Heart right ventricle (tissue), 16 donors: Measurements from ENCODE around the gene PSENEN. TPM values are rescaled to one million over a fixed set of nuclear protein-coding genes. Genes with fewer than 3 reads are reported as not detected.

ENCODE experiments used
- ATAC-seq, 8 donors: fragments of 200-7000 bp; cut with Tn5 transposase; one replicate each; pipeline ENCODE4 v1.9.1; 2020; ENCODE audit warnings: mild to moderate bottlenecking in 8 of 8, moderate library complexity in 8 of 8, moderate number of reproducible peaks in 1 of 8
- DNase-seq, 2 donors: peaks; one replicate each; pipeline ENCODE4 v3.0.0-alpha.2; 2020
- H3K27ac ChIP-seq, 10 donors: fragments of 200-600 bp; sonication (generic) in 2 of 10; one replicate each; pipeline versions ENCODE4 v1.5.0 to v1.8.0; 2020 to 2022; ENCODE audit warnings: mild to moderate bottlenecking in 3 of 10
- H3K27me3 ChIP-seq, 7 donors: fragments of 200-600 bp; one replicate each; pipeline ENCODE4 v1.8.0; 2021 to 2022; ENCODE audit warnings: mild to moderate bottlenecking in 2 of 7
- H3K36me3 ChIP-seq, 9 donors: fragments of 200-600 bp; sonication (generic) in 1 of 9; one replicate each; pipeline versions ENCODE4 v1.5.0 to v1.8.0; 2020 to 2022; ENCODE audit warnings: mild to moderate bottlenecking in 2 of 9
- H3K4me1 ChIP-seq, 9 donors: fragments of 200-600 bp; sonication (generic) in 1 of 9; one replicate each; pipeline versions ENCODE4 v1.5.0 to v1.8.0; 2020 to 2022; ENCODE audit warnings: mild to moderate bottlenecking in 4 of 9
- H3K4me3 ChIP-seq, 10 donors: fragments of 200-600 bp; sonication (generic) in 2 of 10; one replicate each; pipeline versions ENCODE4 v1.5.0 to v1.8.0; 2020 to 2022; ENCODE audit warnings: mild to moderate bottlenecking in 7 of 10, moderate library complexity in 2 of 10
- H3K9me3 ChIP-seq, 11 donors: fragments of 200-600 bp in 10 of 11; sonication (generic) in 2 of 11; one replicate each; pipeline versions ENCODE4 v1.5.0 to v1.8.0; 2013 to 2022; ENCODE audit warnings: mild to moderate bottlenecking in 2 of 11, control low read depth in 1 of 11, moderate library complexity in 1 of 11
- WGBS, 2 donors: extraction: QIAGEN DNeasy Blood & Tissue Kit; methylation state at CpG; one replicate each; pipeline ENCODE4 v1.1.7; 2013; ENCODE audit warnings: inconsistent platforms in 1 of 2; 5-methylcytosine and 5-hydroxymethylcytosine counted together
- intact Hi-C, 10 donors: fragments of 100-400 bp; cut with DNase I; formaldehyde crosslinking; loops; one replicate each; pipeline versions ENCODE4 v1.11.1 to v1.14.2; 2022
- polyA plus RNA-seq, 2 donors: library from polyadenylated mRNA; stranded (reverse); fragments of 200-250 nt; gene quantifications; one replicate each; pipeline ENCODE4 v1.2.3, GENCODE V29; 2013
- total RNA-seq, 10 donors: library from RNA; stranded (reverse); fragmentation: NEBNext Ultra II Directional in 3 of 10; extraction: Animal tissue kit (Norgen Biotek cat#: 25700) in 3 of 10; gene quantifications; one replicate each; pipeline versions ENCODE4 v1.2.1 to v1.2.4, GENCODE V29; 2021 to 2023
- TF ChIP-seq, protein P1 (sequence below), 9 donors: fragments of 200-600 bp; sonication (generic) in 2 of 9; IDR thresholded peaks; one replicate each; pipeline versions ENCODE4 v1.5.0 to v1.8.0; 2021 to 2022; ENCODE audit warnings: antibody characterized with exemption in 9 of 9, mild to moderate bottlenecking in 5 of 9, moderate library complexity in 1 of 9
- donor health status: Arrhythmogenic right ventricular cardiomyopathy.
- donor health status: ischemic (EF 13 %, LVEDD 7.1; RV severe dilation, severe dysfunction).
- donor health status: healthy with polysubstance abuse.
- donor health status: DM: no; HTN: yes; CAD: no.
- donor health status: DM: no; HTN: no; CAD: no.
- donor health status: ischemic (EF 25% LVEDD 6.9; RV normal size, moderate dysfunction).
- donor health status: ischemic (EF 25% LVEDD 5.7; RV mildly dilated, moderate dysfunction).
- donor health status: healthy.
- donor health status: DM: yes; HTN: yes; CAD: no.
- donor health status: Ischemic cardiomyopathy.
- donor health status: ischemic (EF 35%, LVEDD 5.7; RV mildly dilated, moderate dysfunction).
- donor health status: nonischemic (EF 11% LVEDD 7.7; RV severe dilation, severe dysfunction).
- donor health status: DM: yes; HTN: yes; CAD: no.
- donor health status: PGD.
- donor health status: ischemic (EF 29% LVEDD 5.4; RV normal size, mild dysfunction).
- donor health status: nonischemic (EF 23%, LVEDD 6.1; RV moderate dilation, normal function).

The PSENEN gene
- total and polyA plus RNA-seq, 12 donors: 34.8 to 149 (median 47.2) TPM

DNA sequence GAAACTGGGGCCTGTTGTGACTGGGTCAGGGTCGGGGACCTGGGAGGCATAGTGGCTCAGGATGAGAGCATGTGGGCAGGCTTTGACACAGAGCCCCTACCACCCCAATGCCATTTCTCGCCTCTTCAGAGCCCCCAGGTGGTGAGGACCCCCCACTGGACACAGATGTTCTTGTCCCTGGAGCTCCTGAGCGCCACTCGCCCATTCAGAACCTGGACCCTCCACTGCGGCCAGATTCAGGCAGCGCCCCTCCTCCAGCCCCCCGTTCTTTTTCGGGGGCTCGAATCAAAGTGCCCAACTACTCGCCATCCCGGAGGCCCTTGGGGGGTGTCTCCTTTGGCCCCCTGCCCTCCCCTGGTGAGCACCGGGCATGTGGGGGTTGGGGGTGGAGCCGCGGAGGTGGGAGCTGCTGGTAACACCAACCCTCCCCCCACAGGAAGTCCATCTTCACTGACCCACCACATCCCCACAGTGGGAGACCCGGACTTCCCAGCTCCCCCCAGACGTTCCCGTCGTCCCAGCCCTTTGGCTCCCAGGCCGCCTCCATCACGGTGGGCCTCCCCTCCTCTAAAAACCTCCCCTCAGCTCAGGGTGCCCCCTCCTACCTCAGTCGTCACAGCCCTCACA is 13.6 kb upstream of the PSENEN start:
- H3K4me3 ChIP-seq: no peak overlapping the region
- ATAC-seq: no peak
- DNase-seq: no peak
- peaks cover 8 to 100% (median 78%) of the 10 kb centered on the region in 9 donors for H3K36me3 ChIP-seq
- H3K9me3 ChIP-seq: no peaks in the 10 kb centered on the region
- intact Hi-C loops: no loop called here
- no peaks in the 10 kb centered on the region for H3K4me1 ChIP-seq
- H3K27me3 ChIP-seq: no peaks in the 10 kb centered on the region
- TF ChIP-seq, protein P1, sequence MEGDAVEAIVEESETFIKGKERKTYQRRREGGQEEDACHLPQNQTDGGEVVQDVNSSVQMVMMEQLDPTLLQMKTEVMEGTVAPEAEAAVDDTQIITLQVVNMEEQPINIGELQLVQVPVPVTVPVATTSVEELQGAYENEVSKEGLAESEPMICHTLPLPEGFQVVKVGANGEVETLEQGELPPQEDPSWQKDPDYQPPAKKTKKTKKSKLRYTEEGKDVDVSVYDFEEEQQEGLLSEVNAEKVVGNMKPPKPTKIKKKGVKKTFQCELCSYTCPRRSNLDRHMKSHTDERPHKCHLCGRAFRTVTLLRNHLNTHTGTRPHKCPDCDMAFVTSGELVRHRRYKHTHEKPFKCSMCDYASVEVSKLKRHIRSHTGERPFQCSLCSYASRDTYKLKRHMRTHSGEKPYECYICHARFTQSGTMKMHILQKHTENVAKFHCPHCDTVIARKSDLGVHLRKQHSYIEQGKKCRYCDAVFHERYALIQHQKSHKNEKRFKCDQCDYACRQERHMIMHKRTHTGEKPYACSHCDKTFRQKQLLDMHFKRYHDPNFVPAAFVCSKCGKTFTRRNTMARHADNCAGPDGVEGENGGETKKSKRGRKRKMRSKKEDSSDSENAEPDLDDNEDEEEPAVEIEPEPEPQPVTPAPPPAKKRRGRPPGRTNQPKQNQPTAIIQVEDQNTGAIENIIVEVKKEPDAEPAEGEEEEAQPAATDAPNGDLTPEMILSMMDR (IDR thresholded peaks at IDR 0.05): no peak
- H3K27ac ChIP-seq: no peak overlapping the region
- 80 to 87% methylated on average over 21 of the region's 21 CpGs for WGBS, 2 donors

- no peaks in the 10 kb centered on the region for H3K9me3 ChIP-seq
- ATAC-seq (peak in 1 of 8 donors; percentile 6), DNase-seq (no peak)
- H3K27ac ChIP-seq: no peak overlapping the region
- no peak overlapping the region for H3K4me3 ChIP-seq
- WGBS, 2 donors: 88 to 89% methylated on average over 23 to 25 of the region's 25 CpGs
- H3K36me3 ChIP-seq: peaks cover under 1 to 100% (median 70%) of the 10 kb centered on the region in 9 donors
- no peaks in the 10 kb centered on the region for H3K4me1 ChIP-seq
- H3K27me3 ChIP-seq: no peaks in the 10 kb centered on the region
- intact Hi-C loops: no loop called here
- TF ChIP-seq, protein P1 (IDR thresholded peaks at IDR 0.05): no peak
Observed at GRCh38 chr19:35732540-35733179, 12.8 kb upstream of the PSENEN start.

DNA sequence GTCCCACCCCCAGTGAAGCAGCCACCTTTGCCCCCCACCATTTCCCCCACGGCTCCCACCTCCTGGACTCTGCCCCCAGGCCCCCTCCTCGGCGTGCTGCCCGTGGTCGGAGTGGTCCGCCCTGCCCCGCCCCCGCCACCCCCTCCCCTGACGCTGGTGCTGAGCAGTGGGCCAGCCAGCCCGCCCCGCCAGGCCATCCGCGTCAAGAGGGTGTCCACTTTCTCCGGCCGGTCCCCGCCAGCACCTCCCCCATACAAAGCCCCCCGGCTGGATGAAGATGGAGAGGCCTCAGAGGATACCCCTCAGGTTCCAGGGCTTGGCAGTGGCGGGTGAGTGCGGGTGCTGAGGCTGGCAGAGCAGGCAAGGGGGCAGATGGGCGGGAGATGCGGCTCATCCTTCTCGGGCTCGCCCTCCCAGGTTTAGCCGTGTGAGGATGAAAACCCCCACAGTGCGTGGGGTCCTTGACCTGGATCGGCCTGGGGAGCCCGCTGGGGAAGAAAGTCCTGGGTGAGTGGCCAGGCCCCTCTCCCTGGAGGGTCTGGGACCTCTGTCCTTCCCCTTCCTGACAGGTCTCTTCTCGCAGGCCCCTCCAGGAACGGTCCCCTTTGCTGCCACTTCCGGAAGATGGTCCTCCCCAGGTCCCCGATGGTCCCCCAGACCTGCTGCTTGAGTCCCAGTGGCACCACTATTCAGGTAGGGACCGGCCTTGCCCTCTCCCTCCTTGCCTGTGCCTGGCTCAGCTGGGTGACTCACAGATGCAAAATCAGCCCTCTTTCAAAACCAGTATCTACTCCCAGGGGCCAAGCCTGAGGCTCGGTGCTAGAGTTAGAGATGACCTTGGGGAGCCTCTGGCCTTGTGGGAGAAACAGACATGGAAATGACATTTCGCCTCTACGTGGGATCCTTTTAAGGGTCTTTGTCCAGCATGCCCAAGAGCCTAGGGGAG is 12.0 kb upstream of the PSENEN start:
- H3K4me3 ChIP-seq: no peak overlapping the region
- H3K36me3 ChIP-seq: peaks cover 0 to 100% (median 65%) of the 10 kb centered on the region in 9 donors
- TF ChIP-seq, protein P1 (IDR thresholded peaks at IDR 0.05): no peak
- ATAC-seq (no peak), DNase-seq (no peak)
- H3K9me3 ChIP-seq: no peaks in the 10 kb centered on the region
- no peaks in the 10 kb centered on the region for H3K4me1 ChIP-seq
- 88 to 91% methylated on average over 33 to 35 of the region's 35 CpGs for WGBS, 2 donors
- no peak overlapping the region for H3K27ac ChIP-seq
- H3K27me3 ChIP-seq: no peaks in the 10 kb centered on the region
- intact Hi-C loops: no loop called here

DNA sequence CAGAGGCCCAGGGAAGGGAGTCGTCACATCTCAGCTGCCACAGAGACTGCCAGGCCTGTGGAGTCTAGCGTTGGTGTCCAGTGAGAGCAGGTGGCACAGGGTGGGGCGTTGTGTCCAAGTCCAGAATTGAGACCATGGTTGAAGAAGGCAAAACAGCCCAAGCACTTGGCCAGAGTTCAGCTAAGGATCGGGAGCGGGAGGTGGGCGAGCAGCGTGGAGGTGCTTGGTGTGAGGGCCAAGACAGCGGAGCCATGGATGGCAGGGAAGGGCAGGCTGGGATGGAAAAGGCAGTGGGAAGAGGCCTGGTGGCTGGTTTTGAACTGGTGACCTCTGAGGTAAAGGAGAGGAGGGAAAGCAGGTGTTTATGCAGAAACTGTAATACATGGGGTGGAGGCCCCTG is 11.2 kb upstream of the PSENEN start:
- H3K27me3 ChIP-seq: no peaks in the 10 kb centered on the region
- H3K4me1 ChIP-seq: peaks cover 0 to 2% (median 0%) of the 10 kb centered on the region in 9 donors
- ATAC-seq: no peak
- intact Hi-C loops: no loop called here
- H3K27ac ChIP-seq: no peak overlapping the region
- H3K9me3 ChIP-seq: no peaks in the 10 kb centered on the region
- peaks cover 0 to 100% (median 57%) of the 10 kb centered on the region in 9 donors for H3K36me3 ChIP-seq
- no peak for DNase-seq
- WGBS, 2 donors: 94 to 95% methylated on average over 8 of the region's 8 CpGs
- TF ChIP-seq, protein P1 (IDR thresholded peaks at IDR 0.05): no peak
- no peak overlapping the region for H3K4me3 ChIP-seq
